ENCODE results near the gene CLCN4.

CLCN4 gene

GRCh38 chrX:10246297-10246696 is 89.5 kb downstream of the CLCN4 start:
- no peak for DNase-seq

- DNase-seq: no peak
These were observed 90.1 kb downstream of the CLCN4 start for GRCh38 chrX:10246846-10247245.

DNA sequence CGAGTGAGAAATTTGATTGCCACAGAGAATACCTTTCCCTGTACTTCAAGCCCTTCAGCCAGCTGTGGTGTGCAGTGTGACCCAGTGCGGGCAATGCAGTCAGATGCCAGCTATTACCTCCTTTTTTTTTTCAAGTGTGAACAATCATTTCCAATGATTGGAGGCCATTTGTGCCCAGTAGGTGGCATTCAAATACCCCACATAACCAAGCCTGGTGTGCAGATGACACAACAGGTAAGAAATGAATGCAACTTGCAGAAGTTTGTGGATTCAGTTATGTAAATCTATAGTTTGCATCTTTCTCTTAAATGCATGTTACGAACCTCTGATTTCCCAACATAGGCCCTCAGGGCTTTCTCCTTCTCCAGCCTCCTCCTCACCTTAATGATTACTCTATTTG is 98.0 kb downstream of the CLCN4 start:
- no peak for DNase-seq

GRCh38 chrX:10259716-10260115 is 102.9 kb downstream of the CLCN4 start:
- DNase-seq: no peak

DNA sequence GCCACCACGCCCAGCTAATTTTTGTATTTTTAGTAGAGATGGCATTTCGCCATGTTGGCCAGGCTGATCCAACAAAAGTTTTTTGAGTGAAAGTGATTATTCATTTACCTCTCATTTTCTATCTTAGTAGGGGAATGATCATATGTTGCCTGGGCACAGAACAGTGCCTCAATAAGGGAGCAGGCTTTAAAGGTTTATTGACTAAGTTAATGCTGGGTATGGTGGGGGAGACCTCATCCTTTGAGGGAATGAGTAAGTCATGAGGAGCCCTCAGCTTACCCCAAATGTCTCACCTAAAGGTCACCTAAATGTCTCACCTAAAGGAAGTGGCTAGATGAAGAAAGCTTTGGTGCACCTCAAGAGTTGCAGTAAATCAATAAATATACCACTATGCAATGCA is 109.0 kb downstream of the CLCN4 start:
- no peak for DNase-seq

GRCh38 chrX:10278716-10279115 is 121.9 kb downstream of the CLCN4 start:
- no peak for DNase-seq

- DNase-seq: no peak
These were observed 123.3 kb downstream of the CLCN4 start for GRCh38 chrX:10280071-10280470.

DNA sequence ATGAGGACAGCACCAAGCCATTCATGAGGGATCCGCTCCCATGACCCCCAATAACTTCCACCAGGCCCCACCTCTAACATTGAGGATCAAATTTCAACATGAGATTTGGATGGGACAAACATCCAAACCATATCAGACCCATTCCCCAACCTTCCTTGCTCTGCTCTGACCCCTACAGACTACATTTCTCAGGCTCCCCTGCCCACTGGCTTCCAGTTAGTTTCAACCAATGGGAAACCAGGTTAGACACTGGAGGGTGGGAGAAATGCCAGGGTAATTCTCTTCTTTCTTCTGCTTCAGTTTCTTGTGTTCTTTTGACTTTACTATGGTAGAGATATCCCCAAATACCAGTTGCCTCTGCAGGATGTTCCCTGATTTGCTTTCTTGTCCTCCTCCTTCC is 125.7 kb downstream of the CLCN4 start:
- DNase-seq: no peak

GRCh38 chrX:10286195-10286594 is 129.4 kb downstream of the CLCN4 start:
- DNase-seq: no peak
